GM19043 (cell line): ENCODE data around the gene SRGAP1.

ENCODE experiments used
- ATAC-seq: cut with Tn5 transposase; IDR thresholded peaks from one replicate; pipeline ENCODE4 v1.9.1; 2021; ENCODE audit warnings: low read depth; ENCODE audit not compliant: unreplicated experiment

Gene SRGAP1

GRCh38 chr12:63958876-63959580, 114.5 kb downstream of the SRGAP1 start:
- no peak for ATAC-seq

- ATAC-seq, result no peak
Observed at GRCh38 chr12:63961048-63961447, 116.5 kb downstream of the SRGAP1 start.

- no peak for ATAC-seq
Observed at GRCh38 chr12:63961543-63961942, 117.0 kb downstream of the SRGAP1 start.

- no peak for ATAC-seq
Observed at GRCh38 chr12:63963868-63964267, 119.4 kb downstream of the SRGAP1 start.

GRCh38 chr12:63964301-63964700, 119.8 kb downstream of the SRGAP1 start:
- ATAC-seq, result no peak

GRCh38 chr12:63965936-63966605, 121.6 kb downstream of the SRGAP1 start:
- ATAC-seq, result no peak

GRCh38 chr12:63966606-63966975, 122.1 kb downstream of the SRGAP1 start:
- no peak for ATAC-seq

- no peak for ATAC-seq
Observed at GRCh38 chr12:63967358-63968145, 123.1 kb downstream of the SRGAP1 start.

- no peak for ATAC-seq
Observed at GRCh38 chr12:63968673-63969072, 124.2 kb downstream of the SRGAP1 start.

- ATAC-seq, result no peak
Observed at GRCh38 chr12:63976902-63977395, 132.4 kb downstream of the SRGAP1 start.

- ATAC-seq, result no peak
Observed at GRCh38 chr12:63977441-63977840, 132.9 kb downstream of the SRGAP1 start.

GRCh38 chr12:63978519-63978918, 134.0 kb downstream of the SRGAP1 start:
- ATAC-seq, result no peak

GRCh38 chr12:63980211-63980610, 135.7 kb downstream of the SRGAP1 start:
- ATAC-seq, result no peak

- ATAC-seq, result no peak
Observed at GRCh38 chr12:63981343-63981742, 136.8 kb downstream of the SRGAP1 start.

- ATAC-seq, result no peak
Observed at GRCh38 chr12:63982604-63983295, 138.2 kb downstream of the SRGAP1 start.

- no peak for ATAC-seq
Observed at GRCh38 chr12:63985456-63985855, 141.0 kb downstream of the SRGAP1 start.

- ATAC-seq, result no peak
Observed at GRCh38 chr12:63985945-63986344, 141.4 kb downstream of the SRGAP1 start.

- ATAC-seq, result no peak
Observed at GRCh38 chr12:63989301-63989845, 144.9 kb downstream of the SRGAP1 start.

- no peak for ATAC-seq
Observed at GRCh38 chr12:63990828-63991547, 146.5 kb downstream of the SRGAP1 start.

GRCh38 chr12:63994704-63995103, 150.2 kb downstream of the SRGAP1 start:
- ATAC-seq, result no peak
